GM19238 (cell line): ENCODE measurements around the gene NIBAN1.
"Not testable (repeated sequence)": the region's sequence is repeated elsewhere in the genome, so short reads cannot be mapped to it uniquely, and the experiment has no call there.

Experiments
- DNase-seq: peaks from one replicate; pipeline ENCODE4 v3.0.0; 2011; ENCODE audit warnings: low spot score; ENCODE audit not compliant: insufficient read length

The NIBAN1 gene

DNA sequence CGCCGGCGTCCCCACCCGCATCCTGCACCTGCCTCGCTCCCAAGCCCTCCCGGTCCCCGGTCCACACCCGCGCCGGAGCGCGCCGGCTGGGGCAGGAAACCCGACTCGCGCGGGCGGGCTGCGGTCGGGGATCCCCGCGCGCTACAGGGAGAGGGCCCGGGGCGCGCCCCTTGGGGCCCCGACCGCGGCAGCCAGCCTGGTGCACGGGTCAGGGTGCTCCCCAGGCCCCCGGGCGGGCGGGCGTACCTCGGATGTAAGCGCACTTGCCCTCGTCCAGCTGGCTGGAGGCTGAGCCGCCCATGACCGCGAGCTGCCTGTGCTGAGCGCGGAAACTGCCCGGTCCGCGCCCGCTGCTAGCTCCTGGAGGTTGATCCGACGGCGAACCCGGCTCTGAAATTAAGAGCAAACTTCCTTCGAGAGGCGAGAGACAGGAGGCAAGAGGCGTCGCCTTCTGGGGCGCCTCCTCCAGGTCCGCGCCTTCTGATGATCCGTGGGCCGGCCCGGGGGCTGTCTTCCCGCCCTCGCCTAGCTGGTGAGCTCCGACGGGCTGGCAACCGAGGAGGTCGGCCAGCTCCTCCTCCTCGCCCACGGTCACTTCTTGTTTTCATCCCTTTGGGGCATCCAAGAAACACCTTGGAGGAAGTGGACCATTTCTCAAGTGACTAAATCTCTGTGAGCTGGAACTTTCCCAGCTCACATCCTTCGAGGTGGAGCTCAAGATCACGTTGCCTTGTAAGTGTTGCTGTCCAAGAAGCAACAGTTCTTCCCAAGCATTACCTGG lies at the start of gene NIBAN1:
TSS of gene NIBAN1 (minus strand) at position 453 of the 781 bp plus-strand sequence. CDS start at position 301, 152 bp downstream.
- peak; percentile 36 for DNase-seq

DNA sequence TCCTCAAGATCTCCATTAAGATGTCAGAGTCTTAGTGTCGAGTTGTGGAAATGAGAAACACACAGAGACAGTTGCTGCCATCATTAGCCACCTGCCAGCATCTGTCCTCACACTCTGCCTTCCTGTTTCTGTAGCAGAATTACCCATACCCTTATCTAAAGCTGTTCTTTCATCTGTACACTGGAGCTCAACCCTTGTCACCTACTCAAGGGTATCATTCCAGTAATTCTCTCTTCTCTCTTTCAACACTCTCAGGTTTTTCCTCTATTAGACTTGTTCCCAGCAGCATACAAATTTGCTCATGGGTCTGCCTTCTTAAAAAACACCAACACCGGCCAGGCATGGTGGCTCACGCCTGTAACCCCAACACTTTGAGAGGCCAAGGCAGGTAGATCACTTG lies 43.7 kb upstream of the NIBAN1 start:
- no peak for DNase-seq

GRCh38 chr1:185017338-185017737 lies 43.0 kb upstream of the NIBAN1 start:
- DNase-seq: no peak

GRCh38 chr1:185016880-185017279 lies 42.6 kb upstream of the NIBAN1 start:
- no peak for DNase-seq

GRCh38 chr1:185015631-185016030 lies 41.3 kb upstream of the NIBAN1 start:
- DNase-seq: no peak

GRCh38 chr1:185014941-185015340 lies 40.6 kb upstream of the NIBAN1 start:
- DNase-seq: no peak

GRCh38 chr1:185010361-185010760 lies 36.1 kb upstream of the NIBAN1 start:
- no peak for DNase-seq

DNA sequence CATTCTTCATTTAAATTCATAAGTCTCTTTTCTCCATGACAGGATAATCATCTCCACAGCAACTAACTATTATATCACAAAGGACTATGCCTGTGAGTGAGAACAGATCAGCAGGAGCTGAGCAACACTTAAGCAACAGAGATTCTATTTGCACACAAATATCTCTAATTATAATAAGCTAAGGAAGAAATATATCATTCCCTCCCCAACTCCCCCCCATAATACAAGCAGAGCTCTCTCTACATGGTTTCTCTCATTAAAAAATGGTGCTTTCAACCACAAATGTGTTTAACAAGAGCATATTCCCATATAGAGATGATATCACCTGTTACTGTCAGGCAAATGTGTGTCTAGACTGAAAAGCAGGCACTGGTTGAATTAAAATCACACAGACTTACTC lies 34.5 kb upstream of the NIBAN1 start:
- no peak for DNase-seq

- not testable (repeated sequence) for DNase-seq
These were observed 27.1 kb upstream of the NIBAN1 start for GRCh38 chr1:185001312-185001880.

DNA sequence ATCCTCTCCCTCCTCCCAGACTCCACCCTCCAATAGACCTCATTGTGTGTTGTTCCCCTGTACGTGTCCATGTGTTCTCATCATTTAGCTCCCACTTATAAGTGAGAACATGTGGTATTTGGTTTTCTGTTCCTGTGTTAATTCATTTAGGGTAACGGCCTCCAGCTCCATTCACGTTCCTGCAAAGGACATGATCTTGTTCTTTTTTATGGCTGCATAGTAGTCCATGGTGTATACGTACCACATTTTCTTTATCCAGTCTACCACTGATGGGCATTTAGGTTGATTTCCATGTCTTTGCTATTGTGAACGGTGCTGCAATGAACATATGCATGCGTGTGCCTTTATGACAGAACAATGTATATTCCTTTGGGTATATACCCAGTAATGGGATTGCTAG lies 25.7 kb upstream of the NIBAN1 start:
- not testable (repeated sequence) for DNase-seq

DNA sequence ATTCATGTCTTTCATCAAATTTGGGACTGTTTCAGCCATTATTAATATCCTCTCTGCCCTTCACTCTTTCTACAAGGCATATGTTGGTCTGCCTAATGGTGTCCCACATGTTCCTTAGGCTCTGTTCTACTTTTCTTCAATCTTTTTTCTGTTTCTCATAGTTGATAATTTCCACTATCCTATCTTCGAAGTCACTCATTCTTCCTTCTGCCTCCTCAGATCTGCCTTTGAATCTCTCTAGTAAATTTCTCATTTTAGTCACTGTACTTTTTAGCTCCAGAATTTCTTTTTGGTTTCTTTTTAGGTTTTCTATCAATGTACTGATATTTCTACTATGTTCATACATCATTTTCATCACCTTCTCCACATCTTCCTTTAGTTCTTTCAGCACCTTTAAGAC lies 20.0 kb upstream of the NIBAN1 start:
- no peak for DNase-seq

DNA sequence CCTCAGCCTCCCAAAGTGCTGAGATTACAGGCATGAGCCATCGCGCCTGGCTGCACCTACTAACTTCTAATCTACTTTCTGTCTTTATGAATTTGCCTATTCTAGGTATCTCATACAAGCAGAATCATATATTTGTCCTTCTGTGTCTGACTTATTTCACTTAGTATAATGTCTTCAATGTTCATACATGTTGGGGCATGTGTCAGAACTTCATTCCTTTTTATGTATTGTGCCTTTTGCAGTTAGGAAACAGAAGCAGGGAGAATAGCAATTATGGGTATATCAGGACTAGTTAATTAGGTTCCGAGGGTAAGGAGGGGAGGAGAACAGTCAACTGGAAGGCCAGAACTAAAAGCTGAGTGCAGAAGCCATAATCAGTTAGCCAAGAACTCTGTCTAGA lies 18.0 kb upstream of the NIBAN1 start:
- no peak for DNase-seq

DNA sequence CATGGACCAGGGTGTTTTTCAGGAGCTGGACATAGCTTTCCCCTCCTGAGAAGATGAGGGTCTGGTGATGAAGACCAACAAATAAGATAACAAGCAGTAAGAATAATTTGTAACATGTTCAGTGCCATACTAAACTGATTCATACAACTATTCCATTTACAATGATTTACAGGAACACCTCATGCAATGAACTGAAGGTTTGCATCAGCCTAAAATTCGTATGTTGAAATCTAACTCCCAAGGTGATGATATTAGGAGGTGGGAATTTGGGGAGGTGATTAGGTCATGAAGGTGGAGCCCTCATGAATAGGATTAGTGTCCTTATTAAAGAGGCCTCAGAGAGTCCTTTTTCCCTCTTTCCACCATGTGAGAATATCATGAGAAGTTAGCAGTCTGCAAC lies 15.9 kb upstream of the NIBAN1 start:
- no peak for DNase-seq

DNA sequence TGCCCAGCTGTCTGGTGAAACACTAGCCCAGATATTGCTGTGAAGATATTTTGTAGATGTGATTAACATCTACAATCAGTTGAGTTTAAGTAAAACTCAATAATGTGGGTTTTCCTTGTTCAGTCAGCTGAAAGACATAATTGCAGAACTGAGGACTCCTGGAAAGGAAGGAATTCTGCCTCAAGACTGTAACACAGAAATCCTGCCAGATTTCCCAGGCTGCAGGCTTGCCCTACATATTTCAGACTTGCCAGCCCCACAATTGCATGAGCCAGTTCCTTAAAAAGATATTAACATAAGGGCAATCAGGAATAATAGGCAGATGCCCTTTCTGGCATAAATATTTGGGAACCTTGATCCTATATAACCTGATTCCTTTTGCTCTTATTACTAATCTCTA lies 14.2 kb upstream of the NIBAN1 start:
- DNase-seq: no peak

DNA sequence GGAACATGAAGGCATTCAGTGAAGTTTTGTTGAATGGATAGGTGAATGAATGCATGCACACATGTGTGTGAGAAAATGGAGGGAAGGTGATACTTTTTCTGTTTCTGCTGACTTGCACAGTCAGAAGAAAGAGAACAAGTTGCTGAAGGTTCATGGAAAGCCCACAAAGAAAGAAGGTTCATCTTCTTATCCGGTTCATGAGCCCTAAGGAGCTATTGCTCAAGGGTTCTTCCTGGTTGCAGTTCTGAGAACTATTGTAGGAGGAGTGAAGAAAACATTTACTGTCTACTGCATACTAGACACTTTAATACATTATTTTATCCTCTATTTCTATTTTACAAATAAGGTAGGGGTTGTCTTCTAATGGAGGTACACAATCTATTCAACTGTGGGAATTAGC lies 13.4 kb upstream of the NIBAN1 start:
- DNase-seq: no peak

- no peak for DNase-seq
These were observed 11.9 kb upstream of the NIBAN1 start for GRCh38 chr1:184986250-184986649.

DNA sequence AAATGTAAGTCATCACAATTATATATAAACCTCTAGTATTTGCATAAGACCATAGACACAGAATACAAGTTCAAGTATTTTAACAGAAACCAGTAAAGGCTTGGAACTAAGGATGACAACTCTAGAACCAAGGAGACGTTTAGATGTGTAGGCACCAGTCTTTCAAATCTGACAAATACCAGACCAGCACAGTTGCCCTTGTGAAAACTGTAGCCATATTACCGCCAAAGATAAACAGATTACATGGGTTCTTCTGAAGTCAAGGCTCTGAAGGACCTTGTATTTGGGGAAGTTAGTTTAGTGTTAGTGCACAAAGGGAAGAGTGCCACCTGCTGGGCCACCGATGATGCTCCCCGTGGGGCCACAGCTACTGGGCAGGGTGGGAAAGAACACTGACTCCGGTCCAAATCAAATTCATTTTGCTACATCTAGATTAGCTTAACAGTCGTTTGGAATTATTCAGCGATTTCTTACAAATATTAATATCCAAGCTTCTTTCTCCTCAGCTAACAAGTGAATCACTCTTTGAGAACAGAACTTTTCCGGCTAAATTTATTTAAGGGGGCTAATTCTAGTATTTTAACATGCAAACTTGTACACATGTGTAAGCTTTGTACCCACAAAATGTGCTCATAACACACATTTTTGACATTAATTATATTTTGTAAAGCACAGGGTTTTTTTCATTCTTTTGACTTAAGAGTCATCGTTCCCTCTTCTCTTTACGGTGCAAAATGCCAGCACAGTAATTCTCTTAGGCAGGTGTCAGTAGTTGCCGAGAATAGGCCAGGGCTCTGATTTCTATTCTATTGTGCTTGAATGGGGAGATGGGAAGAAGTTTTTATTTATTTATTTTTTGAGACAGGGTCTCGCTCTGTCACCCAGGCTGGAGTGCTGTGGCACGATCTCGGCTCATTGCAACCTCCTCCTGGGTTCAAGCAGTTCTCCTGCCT lies 8.0 kb upstream of the NIBAN1 start:
- DNase-seq: peak; percentile 42

- no peak for DNase-seq
These were observed 6.4 kb upstream of the NIBAN1 start for GRCh38 chr1:184980726-184981125.

DNA sequence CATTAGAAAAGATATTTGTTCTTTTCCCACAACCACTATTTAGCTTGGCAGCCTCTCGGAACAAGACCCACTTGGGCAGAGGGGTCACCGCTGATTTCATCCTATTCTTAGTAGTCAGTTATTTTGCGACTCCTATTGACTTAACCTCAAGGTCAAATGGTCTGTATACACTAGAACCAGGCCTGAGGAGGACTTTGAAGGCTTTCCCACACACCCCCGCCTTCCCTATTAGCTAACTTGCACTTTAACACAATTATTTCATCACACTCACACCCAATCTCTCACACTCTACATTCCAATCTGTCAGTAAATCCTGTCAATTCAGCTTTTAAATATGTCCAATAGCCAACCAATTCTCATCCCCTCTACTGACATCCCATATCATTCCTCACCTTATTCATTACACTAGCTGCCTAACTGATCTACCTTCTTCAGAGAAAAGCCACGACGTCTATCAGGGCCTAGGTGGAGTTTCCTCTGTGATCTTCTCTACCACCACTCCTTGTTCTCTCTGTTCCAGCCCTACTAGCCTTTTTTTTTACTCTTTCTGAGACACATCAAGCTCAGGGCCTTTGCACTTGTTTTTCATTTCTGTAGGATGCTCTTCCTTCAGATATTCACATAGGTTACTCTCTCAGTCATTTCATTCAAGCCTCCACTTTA lies 1.0 kb upstream of the NIBAN1 start:
- DNase-seq: no peak

DNA sequence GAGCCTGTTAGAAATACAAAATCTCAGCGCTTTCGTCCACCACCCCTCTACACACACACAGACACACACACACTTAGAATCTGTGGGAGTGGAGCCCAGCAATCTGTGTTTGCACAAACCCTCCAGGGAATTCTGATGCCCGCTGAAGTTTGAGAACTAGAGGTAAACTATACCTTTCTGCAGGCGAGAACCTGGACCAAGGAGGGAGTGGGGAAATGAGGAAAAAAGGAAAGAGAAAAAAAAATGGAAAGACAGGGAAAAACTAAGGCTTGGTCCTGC lies 468 bp upstream of the NIBAN1 start:
- no peak for DNase-seq

GRCh38 chr1:184973272-184974055 lies 844 bp downstream of the NIBAN1 start:
- DNase-seq: peak; percentile 49
